HG03432 (cell line): ENCODE data around the gene MPRIP.

Source experiments
- ATAC-seq: cut with Tn5 transposase; IDR thresholded peaks from one replicate; pipeline ENCODE4 v1.9.1; 2021; ENCODE audit warnings: mild to moderate bottlenecking, moderate library complexity; ENCODE audit not compliant: unreplicated experiment

MPRIP gene

GRCh38 chr17:17084317-17084835, 42.1 kb downstream of the MPRIP start:
- no peak for ATAC-seq

GRCh38 chr17:17084941-17085340, 42.7 kb downstream of the MPRIP start:
- ATAC-seq, result no peak

- ATAC-seq, result no peak
Observed at GRCh38 chr17:17086585-17086984, 44.3 kb downstream of the MPRIP start.

GRCh38 chr17:17087424-17088015, 45.3 kb downstream of the MPRIP start:
- no peak for ATAC-seq

GRCh38 chr17:17088086-17088485, 45.8 kb downstream of the MPRIP start:
- no peak for ATAC-seq

GRCh38 chr17:17088541-17089525, 46.6 kb downstream of the MPRIP start:
- no peak for ATAC-seq

- ATAC-seq, result no peak
Observed at GRCh38 chr17:17089796-17090641, 47.8 kb downstream of the MPRIP start.

GRCh38 chr17:17090642-17091103, 48.4 kb downstream of the MPRIP start:
- ATAC-seq, result no peak

- no peak for ATAC-seq
Observed at GRCh38 chr17:17091276-17091675, 49.0 kb downstream of the MPRIP start.

- no peak for ATAC-seq
Observed at GRCh38 chr17:17091856-17092756, 49.8 kb downstream of the MPRIP start.

GRCh38 chr17:17093764-17094163, 51.5 kb downstream of the MPRIP start:
- ATAC-seq, result no peak

GRCh38 chr17:17096438-17097178, 54.4 kb downstream of the MPRIP start:
- ATAC-seq, result no peak

GRCh38 chr17:17097763-17098345, 55.6 kb downstream of the MPRIP start:
- ATAC-seq, result no peak

- ATAC-seq, result no peak
Observed at GRCh38 chr17:17098551-17099179, 56.4 kb downstream of the MPRIP start.

- ATAC-seq, result no peak
Observed at GRCh38 chr17:17102176-17102575, 59.9 kb downstream of the MPRIP start.

GRCh38 chr17:17103160-17103559, 60.9 kb downstream of the MPRIP start:
- no peak for ATAC-seq

GRCh38 chr17:17104036-17104435, 61.8 kb downstream of the MPRIP start:
- no peak for ATAC-seq

- no peak for ATAC-seq
Observed at GRCh38 chr17:17104494-17104893, 62.2 kb downstream of the MPRIP start.
